ENCODE measurements around the gene BRDT.

DNA sequence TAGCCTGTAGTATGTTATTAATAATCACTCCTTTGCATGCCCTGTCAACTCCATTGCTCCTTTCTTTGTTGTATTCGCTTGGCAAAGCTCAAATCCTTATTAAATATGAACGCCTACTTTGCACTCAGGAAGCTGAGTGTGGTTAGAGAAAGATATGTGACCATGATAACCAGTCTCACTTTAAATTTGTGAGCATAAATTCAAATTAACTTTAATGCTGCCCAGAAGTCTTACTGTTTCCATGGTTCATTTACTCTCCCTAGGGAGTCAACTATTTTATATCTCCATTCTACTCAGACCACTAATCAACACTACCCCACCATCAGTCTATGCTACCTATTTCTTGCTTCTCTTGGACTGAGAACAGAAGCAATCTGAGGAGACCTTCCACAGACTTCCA lies 68.5 kb downstream of the BRDT start:
- TF ChIP-seq EZH2 (IDR thresholded peaks at IDR 0.05; ENCODE audit: insufficient read depth, poor library complexity, severe bottlenecking) = no peak
- TF ChIP-seq EZH2phosphoT487 (IDR thresholded peaks at IDR 0.05; ENCODE audit: insufficient read depth, low read depth) = no peak
